AML-193 (cell line): ENCODE results near the gene GPC1.
"Not testable (repeated sequence)": the region's sequence is repeated elsewhere in the genome, so short reads cannot be mapped to it uniquely, and the experiment has no call there.

Experiments
- DNase-seq, 2 experiments: peaks; one replicate each; lab custom pipeline; 2025; lab: John Stamatoyannopoulos, UW

Gene GPC1

GRCh38 chr2:240468303-240469238, 33.1 kb downstream of the GPC1 start:
- DNase-seq, result no peak

- DNase-seq, result no peak
Observed at GRCh38 chr2:240469239-240469636, 33.8 kb downstream of the GPC1 start.

GRCh38 chr2:240469740-240470139, 34.3 kb downstream of the GPC1 start:
- no peak for DNase-seq

GRCh38 chr2:240472078-240472790, 36.8 kb downstream of the GPC1 start:
- no peak for DNase-seq

- DNase-seq, result no peak
Observed at GRCh38 chr2:240473211-240473610, 37.7 kb downstream of the GPC1 start.

- DNase-seq, result no peak
Observed at GRCh38 chr2:240477916-240478315, 42.5 kb downstream of the GPC1 start.

- DNase-seq, result no peak
Observed at GRCh38 chr2:240478346-240479110, 43.1 kb downstream of the GPC1 start.

- DNase-seq, result no peak
Observed at GRCh38 chr2:240479111-240479501, 43.6 kb downstream of the GPC1 start.

GRCh38 chr2:240480834-240481623, 45.6 kb downstream of the GPC1 start:
- no peak for DNase-seq

GRCh38 chr2:240481720-240482119, 46.3 kb downstream of the GPC1 start:
- no peak for DNase-seq

GRCh38 chr2:240482141-240482540, 46.7 kb downstream of the GPC1 start:
- no peak for DNase-seq

GRCh38 chr2:240491483-240491882, 56.0 kb downstream of the GPC1 start:
- no peak for DNase-seq

GRCh38 chr2:240494194-240494793, 58.8 kb downstream of the GPC1 start:
- no peak for DNase-seq

GRCh38 chr2:240494942-240495341, 59.5 kb downstream of the GPC1 start:
- DNase-seq, result not testable (repeated sequence)

- DNase-seq, result peak; percentile 2 to 17
Observed at GRCh38 chr2:240497082-240497481, 61.6 kb downstream of the GPC1 start.

- no peak for DNase-seq
Observed at GRCh38 chr2:240498171-240498957, 62.9 kb downstream of the GPC1 start.

- no peak for DNase-seq
Observed at GRCh38 chr2:240498958-240499260, 63.4 kb downstream of the GPC1 start.

GRCh38 chr2:240499309-240500301, 64.1 kb downstream of the GPC1 start:
- no peak for DNase-seq
